KMS-11 (cell line): ENCODE data around the gene CCND2.

ENCODE experiments used
- H2AFZ ChIP-seq: fragments of 200-600 bp; sonication (generic); 2 replicates; pipeline ENCODE4 v1.6.1; 2016; ENCODE audit warnings: antibody characterized with exemption, mixed run types, low read depth
- H3K27ac ChIP-seq: fragments of 200-600 bp; sonication (generic); 2 replicates; pipeline ENCODE4 v1.6.1; 2016; ENCODE audit warnings: mild to moderate bottlenecking, mixed run types
- H3K27me3 ChIP-seq: fragments of 200-600 bp; sonication (generic); 2 replicates; pipeline ENCODE4 v1.6.1; 2017; ENCODE audit warnings: mild to moderate bottlenecking, low read depth, mixed run types, moderate library complexity; ENCODE audit not compliant: insufficient read depth
- H3K36me3 ChIP-seq: fragments of 200-600 bp; sonication (generic); 2 replicates; pipeline ENCODE4 v1.6.1; 2017; ENCODE audit warnings: mild to moderate bottlenecking, mixed run types; ENCODE audit not compliant: insufficient read depth
- H3K4me1 ChIP-seq: fragments of 200-600 bp; sonication (generic); 2 replicates; pipeline ENCODE4 v1.6.1; 2016; ENCODE audit warnings: mild to moderate bottlenecking, low read depth, mixed run types; ENCODE audit not compliant: poor library complexity, severe bottlenecking
- H3K4me2 ChIP-seq: fragments of 200-600 bp; sonication (generic); 2 replicates; pipeline ENCODE4 v1.7.0; 2016; ENCODE audit warnings: mild to moderate bottlenecking, mixed run types
- H3K4me3 ChIP-seq: fragments of 200-600 bp; sonication (generic); IDR thresholded peaks from 2 replicates; pipeline ENCODE4 v1.6.1; 2017; ENCODE audit warnings: low read depth, low read length, mixed read lengths; ENCODE audit not compliant: insufficient read depth
- H3K79me2 ChIP-seq: fragments of 200-600 bp; sonication (generic); 2 replicates; pipeline ENCODE4 v1.6.1; 2016; ENCODE audit warnings: low read depth, mixed run types; ENCODE audit not compliant: insufficient read depth
- H3K9ac ChIP-seq: fragments of 200-600 bp; sonication (generic); 2 replicates; pipeline ENCODE4 v1.6.1; 2016; ENCODE audit warnings: mild to moderate bottlenecking, mixed run types
- H4K20me1 ChIP-seq: fragments of 200-600 bp; sonication (generic); 2 replicates; pipeline ENCODE4 v1.6.1; 2016; ENCODE audit warnings: mild to moderate bottlenecking, mixed run types; ENCODE audit not compliant: insufficient read depth
- CTCF ChIP-seq: fragments of 200-600 bp; sonication (generic); conservative IDR thresholded peaks from 2 replicates; pipeline ENCODE4 v1.6.1; 2017; ENCODE audit warnings: low read depth, mild to moderate bottlenecking, antibody characterized with exemption, low read length, moderate library complexity, mixed read lengths

The CCND2 gene

GRCh38 chr12:4275016-4275869, 1.7 kb downstream of the CCND2 start:
- Histone ChIP-seq H3K27me3 (no peaks in the 10 kb centered on the region), H3K36me3 (peaks cover 23% of the 10 kb centered on the region; the same call in 1 of the 2 replicates), H4K20me1 (peaks cover 25% of the 10 kb centered on the region), H3K27ac (peak overlapping the region; percentile 96), H3K79me2 (peaks cover 60% of the 10 kb centered on the region), H3K4me3 (no peak overlapping the region), H3K4me2 (peak overlapping the region; percentile 93), H3K9ac (peak overlapping the region; percentile 99), H2AFZ (no peak overlapping the region), H3K4me1 (peaks cover 30% of the 10 kb centered on the region)
- TF ChIP-seq CTCF = no peak

GRCh38 chr12:4275870-4276301, 2.3 kb downstream of the CCND2 start:
- Histone ChIP-seq H3K4me1 (peaks cover 29% of the 10 kb centered on the region), H3K79me2 (peaks cover 66% of the 10 kb centered on the region), H3K4me2 (peak overlapping the region; percentile 93), H3K36me3 (peaks cover 23% of the 10 kb centered on the region; the same call in 1 of the 2 replicates), H3K27me3 (no peaks in the 10 kb centered on the region), H4K20me1 (peaks cover 31% of the 10 kb centered on the region), H3K27ac (peak overlapping the region; percentile 96), H3K4me3 (no peak overlapping the region), H2AFZ (no peak overlapping the region), H3K9ac (peak overlapping the region; percentile 99)
- no peak for TF ChIP-seq CTCF

GRCh38 chr12:4276524-4277204, 3.1 kb downstream of the CCND2 start:
- H3K9ac ChIP-seq = peak overlapping the region; percentile 99
- peaks cover 29% of the 10 kb centered on the region for H3K4me1 ChIP-seq
- peaks cover 73% of the 10 kb centered on the region for H3K79me2 ChIP-seq
- no peaks in the 10 kb centered on the region for H3K27me3 ChIP-seq
- H3K27ac ChIP-seq = peak overlapping the region; percentile 96
- peak overlapping the region; percentile 93 for H3K4me2 ChIP-seq
- no peak overlapping the region for H2AFZ ChIP-seq
- peaks cover 23% of the 10 kb centered on the region; the same call in 1 of the 2 replicates for H3K36me3 ChIP-seq
- no peak overlapping the region for H3K4me3 ChIP-seq
- H4K20me1 ChIP-seq = peaks cover 38% of the 10 kb centered on the region
- peak; percentile 92 for TF ChIP-seq CTCF

GRCh38 chr12:4277205-4277543, 3.6 kb downstream of the CCND2 start:
- Histone ChIP-seq H2AFZ (no peak overlapping the region), H3K4me3 (no peak overlapping the region), H3K36me3 (peaks cover 23% of the 10 kb centered on the region; the same call in 1 of the 2 replicates), H3K9ac (peak overlapping the region; percentile 99; the same call in 1 of the 2 replicates), H4K20me1 (peaks cover 38% of the 10 kb centered on the region), H3K27me3 (no peaks in the 10 kb centered on the region), H3K79me2 (peaks cover 76% of the 10 kb centered on the region), H3K4me2 (peak overlapping the region; percentile 93), H3K4me1 (peaks cover 29% of the 10 kb centered on the region), H3K27ac (peak overlapping the region; percentile 96)
- peak; percentile 51; the same call in 1 of the 2 replicates for TF ChIP-seq CTCF
